Smooth muscle cell (in vitro differentiated cells): ENCODE measurements around the gene GPR143. TPM values are rescaled to one million over a fixed set of nuclear protein-coding genes. Genes with fewer than 3 reads are reported as not detected.
"Not testable (repeated sequence)": the region's sequence is repeated elsewhere in the genome, so short reads cannot be mapped to it uniquely, and the experiment has no call there.

Experiments
- DNase-seq: peaks from one replicate; lab custom pipeline; 2025; ENCODE audit not compliant: unreplicated experiment; lab: John Stamatoyannopoulos, UW
- H2AFZ ChIP-seq: fragments of 200-600 bp; sonication (generic); 2 replicates; pipeline ENCODE4 v1.6.0; 2016; ENCODE audit warnings: antibody characterized with exemption, low read depth, mild to moderate bottlenecking
- H3F3A ChIP-seq: fragments of 200-600 bp; sonication (generic); 2 replicates; pipeline ENCODE4 v1.6.0; 2017; ENCODE audit warnings: antibody characterized with exemption, low read depth
- H3K27ac ChIP-seq: fragments of 200-600 bp; sonication (generic); 2 replicates; pipeline ENCODE4 v1.5.1; 2016; ENCODE audit warnings: low read depth, mild to moderate bottlenecking
- H3K27me3 ChIP-seq: fragments of 200-600 bp; sonication (generic); 2 replicates; pipeline ENCODE4 v1.6.1; 2016; ENCODE audit warnings: low read depth, mild to moderate bottlenecking
- H3K36me3 ChIP-seq: fragments of 200-600 bp; sonication (generic); 2 replicates; pipeline ENCODE4 v1.5.1; 2016; ENCODE audit warnings: low read depth
- H3K4me1 ChIP-seq: fragments of 200-600 bp; sonication (generic); 2 replicates; pipeline ENCODE4 v1.5.1; 2016; ENCODE audit warnings: low read depth
- H3K4me2 ChIP-seq: fragments of 200-600 bp; sonication (generic); 2 replicates; pipeline ENCODE4 v1.6.0; 2016; ENCODE audit warnings: mild to moderate bottlenecking
- H3K4me3 ChIP-seq: fragments of 200-600 bp; sonication (generic); 2 replicates; pipeline ENCODE4 v1.5.1; 2016; ENCODE audit warnings: mild to moderate bottlenecking
- H3K79me2 ChIP-seq: fragments of 200-600 bp; sonication (generic); 2 replicates; pipeline ENCODE4 v1.6.0; 2016; ENCODE audit warnings: low read depth, mild to moderate bottlenecking
- H3K9ac ChIP-seq: fragments of 200-600 bp; sonication (generic); 2 replicates; pipeline ENCODE4 v1.6.0; 2016; ENCODE audit warnings: low read depth
- H3K9me3 ChIP-seq: fragments of 200-600 bp; sonication (generic); replicated peaks from 2 replicates; pipeline ENCODE4 v1.5.1; 2016; ENCODE audit warnings: low read depth
- H4K20me1 ChIP-seq: fragments of 200-600 bp; sonication (generic); 2 replicates; pipeline ENCODE4 v1.6.0; 2016; ENCODE audit warnings: low read depth
- CTCF ChIP-seq: fragments of 200-600 bp; sonication (generic); IDR thresholded peaks from 2 replicates; pipeline ENCODE4 v1.5.1; 2017; ENCODE audit warnings: borderline replicate concordance, mild to moderate bottlenecking, antibody characterized with exemption; ENCODE audit not compliant: insufficient read depth, poor library complexity, severe bottlenecking
- WGBS: methylation state at CpG from one replicate; pipeline ENCODE4 v1.1.7; 2016; ENCODE audit warnings: low lambda C conversion rate; 5-methylcytosine and 5-hydroxymethylcytosine counted together
- polyA plus RNA-seq: library from polyadenylated mRNA; unstranded; fragments of >200 nt; fragmentation: Nextera tagmentation; extraction: Ambion mirVana; gene quantifications from 2 replicates; pipeline ENCODE4 v1.2.1, GENCODE V29; 2016
- total RNA-seq: library from RNA; depleted of rRNA; stranded (reverse); fragments of >200 nt; gene quantifications from 2 replicates; pipeline ENCODE4 v1.2.3, GENCODE V29; 2014

GPR143 gene
- total RNA-seq (0.72 and 2.4 TPM in 2 replicates), polyA plus RNA-seq (1.4 and 5.6 TPM in 2 replicates)

GRCh38 chrX:9765737-9766097, at the start of gene GPR143:
TSS of gene GPR143 (minus strand) at chrX:9765847. CDS start at chrX:9765817, 30 bp downstream.
- no peak for DNase-seq
- TF ChIP-seq CTCF = no peak
- Histone ChIP-seq H3K27me3 (no peaks in the 10 kb centered on the region), H3K9me3 (no peaks in the 10 kb centered on the region), H3K27ac (no peak within 1 kb of the TSS), H3K4me2 (peak within 1 kb of the TSS; percentile 83), H3K4me1 (no peaks in the 10 kb centered on the region), H4K20me1 (no peaks in the 10 kb centered on the region), H2AFZ (peak within 1 kb of the TSS; percentile 75), H3K36me3 (no peaks in the 10 kb centered on the region), H3K9ac (no peak within 1 kb of the TSS), H3F3A (no peaks in the 10 kb centered on the region), H3K4me3 (peak within 1 kb of the TSS; percentile 35), H3K79me2 (no peaks in the 10 kb centered on the region)
- 39% methylated on average over 21 of the region's 26 CpGs for WGBS

- not testable (repeated sequence) for H3K9me3 ChIP-seq, H3F3A ChIP-seq
- WGBS = 88% methylated on average over 3 of the region's 3 CpGs
Measured at GRCh38 chrX:9811086-9811485, 45.4 kb upstream of the GPR143 start.

GRCh38 chrX:9809876-9810275, 44.2 kb upstream of the GPR143 start:
- WGBS = 90% methylated on average over 5 of the region's 5 CpGs
- H3K4me1 ChIP-seq = not testable (repeated sequence)

More at GRCh38 chrX:9811086-9811485, 45.4 kb upstream of the GPR143 start:
- H3K4me3 ChIP-seq, H3K4me2 ChIP-seq, H3K9ac ChIP-seq, H3K4me1 ChIP-seq, H2AFZ ChIP-seq, H4K20me1 ChIP-seq, DNase-seq, H3K36me3 ChIP-seq, H3K79me2 ChIP-seq, H3K27me3 ChIP-seq, H3K27ac ChIP-seq: not testable (repeated sequence)

GRCh38 chrX:9807355-9808182, 41.9 kb upstream of the GPR143 start:
- H3K9ac ChIP-seq = no peak overlapping the region
- no peaks in the 10 kb centered on the region for H3K79me2 ChIP-seq
- no peak overlapping the region for H3K27ac ChIP-seq
- H4K20me1 ChIP-seq = no peaks in the 10 kb centered on the region
- DNase-seq = no peak
- no peak overlapping the region for H2AFZ ChIP-seq
- no peaks in the 10 kb centered on the region for H3K27me3 ChIP-seq
- H3K9me3 ChIP-seq = no peaks in the 10 kb centered on the region
- no peak overlapping the region for H3K4me2 ChIP-seq
- no peaks in the 10 kb centered on the region for H3K4me1 ChIP-seq
- no peaks in the 10 kb centered on the region for H3F3A ChIP-seq
- WGBS = 80% methylated on average over 14 of the region's 14 CpGs
- H3K4me3 ChIP-seq = no peak overlapping the region
- H3K36me3 ChIP-seq = no peaks in the 10 kb centered on the region
- TF ChIP-seq CTCF = no peak

More at GRCh38 chrX:9809876-9810275, 44.2 kb upstream of the GPR143 start:
- not testable (repeated sequence) for H3K79me2 ChIP-seq, H3K27me3 ChIP-seq, H3K9ac ChIP-seq, H3K27ac ChIP-seq, H4K20me1 ChIP-seq, H3K9me3 ChIP-seq, H3K4me3 ChIP-seq, H3F3A ChIP-seq, H3K36me3 ChIP-seq, DNase-seq, H2AFZ ChIP-seq, H3K4me2 ChIP-seq
